GM21360 (cell line): ENCODE data around the gene LRRC17.
"Not testable (repeated sequence)": the region's sequence is repeated elsewhere in the genome, so short reads cannot be mapped to it uniquely, and the experiment has no call there.

ENCODE experiments used
- ATAC-seq: cut with Tn5 transposase; IDR thresholded peaks from one replicate; pipeline ENCODE4 v1.9.1; 2021; ENCODE audit warnings: mild to moderate bottlenecking, moderate library complexity; ENCODE audit not compliant: unreplicated experiment

Gene LRRC17

GRCh38 chr7:102897211-102897631 lies 15.6 kb upstream of the LRRC17 start:
- ATAC-seq = no peak

- ATAC-seq = no peak
These were observed 14.8 kb upstream of the LRRC17 start for GRCh38 chr7:102897856-102898531.

- no peak for ATAC-seq
These were observed 14.3 kb upstream of the LRRC17 start for GRCh38 chr7:102898532-102898859.

GRCh38 chr7:102902052-102902451 lies 10.7 kb upstream of the LRRC17 start:
- ATAC-seq = not testable (repeated sequence)

GRCh38 chr7:102903576-102903975 lies 9.2 kb upstream of the LRRC17 start:
- ATAC-seq = not testable (repeated sequence)

GRCh38 chr7:102908676-102909075 lies 4.1 kb upstream of the LRRC17 start:
- ATAC-seq = no peak

- no peak for ATAC-seq
These were observed 1.0 kb downstream of the LRRC17 start for GRCh38 chr7:102913826-102914225.

- no peak for ATAC-seq
These were observed 1.8 kb downstream of the LRRC17 start for GRCh38 chr7:102914585-102914984.

GRCh38 chr7:102916426-102916825 lies 3.6 kb downstream of the LRRC17 start:
- ATAC-seq = no peak

GRCh38 chr7:102916881-102917280 lies 4.1 kb downstream of the LRRC17 start:
- no peak for ATAC-seq

- no peak for ATAC-seq
These were observed 4.9 kb downstream of the LRRC17 start for GRCh38 chr7:102917436-102918353.

- ATAC-seq = no peak
These were observed 6.0 kb downstream of the LRRC17 start for GRCh38 chr7:102918845-102919244.

- no peak for ATAC-seq
These were observed 13.4 kb downstream of the LRRC17 start for GRCh38 chr7:102925976-102926782.

GRCh38 chr7:102926783-102927140 lies 14.0 kb downstream of the LRRC17 start:
- ATAC-seq = no peak

- ATAC-seq = no peak
These were observed 14.6 kb downstream of the LRRC17 start for GRCh38 chr7:102927312-102927933.

GRCh38 chr7:102931757-102932156 lies 19.0 kb downstream of the LRRC17 start:
- ATAC-seq = no peak

- no peak for ATAC-seq
These were observed 21.0 kb downstream of the LRRC17 start for GRCh38 chr7:102933763-102934162.

- no peak for ATAC-seq
These were observed 21.4 kb downstream of the LRRC17 start for GRCh38 chr7:102934239-102934638.

- ATAC-seq = no peak
These were observed 21.9 kb downstream of the LRRC17 start for GRCh38 chr7:102934701-102935100.

- no peak for ATAC-seq
These were observed 22.8 kb downstream of the LRRC17 start for GRCh38 chr7:102935450-102936115.
